Ascending aorta (tissue), 2 donors: ENCODE measurements around the gene TRIM6. TPM values are rescaled to one million over a fixed set of nuclear protein-coding genes. Genes with fewer than 3 reads are reported as not detected.

Experiments used
- DNase-seq, 2 donors: peaks; one replicate each; pipeline ENCODE4 v3.0.0-alpha.2; 2019; ENCODE audit warnings: low spot score in 2 of 2
- H3K27ac ChIP-seq, 2 donors: fragments of 200-600 bp; sonication (generic); one replicate each; pipeline ENCODE4 v1.5.1; 2016 to 2017; ENCODE audit warnings: mild to moderate bottlenecking in 1 of 2
- H3K27me3 ChIP-seq: fragments of 200-600 bp; sonication (generic); one replicate; pipeline ENCODE4 v1.5.1; 2017
- H3K36me3 ChIP-seq, 2 donors: fragments of 200-600 bp; sonication (generic); one replicate each; pipeline ENCODE4 v1.5.1; 2016
- H3K4me1 ChIP-seq, 2 donors: fragments of 200-600 bp; sonication (generic); one replicate each; pipeline ENCODE4 v1.5.1; 2016 to 2017; ENCODE audit warnings: mild to moderate bottlenecking in 1 of 2
- H3K4me3 ChIP-seq, 2 donors: fragments of 200-600 bp; sonication (generic); one replicate each; pipeline ENCODE4 v1.5.1; 2016 to 2017; ENCODE audit warnings: mild to moderate bottlenecking in 1 of 2
- H3K9me3 ChIP-seq, 2 donors: fragments of 200-600 bp; sonication (generic); one replicate each; pipeline ENCODE4 v1.5.1; 2016
- intact Hi-C: fragments of 100-400 bp; cut with DNase I; formaldehyde crosslinking; loops from one replicate; pipeline ENCODE4 v1.15.1; 2023
- total RNA-seq: library from RNA; depleted of rRNA; stranded (reverse); fragments of >200 nt; gene quantifications from one replicate; pipeline ENCODE4 v1.1.0, GENCODE V29; 2016
- TF ChIP-seq, protein P1 (sequence below), 3 experiments: fragments of 200-600 bp in 2 of 3; fragments of 450-650 bp in 1 of 3; sonication (generic) in 2 of 3; IDR thresholded peaks; one replicate each; pipeline ENCODE4 v1.5.1; 2016 to 2019; ENCODE audit warnings: antibody characterized with exemption in 3 of 3, mild to moderate bottlenecking in 1 of 3, moderate library complexity in 1 of 3

The TRIM6 gene
- total RNA-seq, 1 donor from 2014 or later: 0.64 TPM

- Histone ChIP-seq H3K4me1 (peaks cover 0 to 18% of the 10 kb centered on the region in 2 donors), H3K36me3 (no peaks in the 10 kb centered on the region), H3K27me3 (no peaks in the 10 kb centered on the region), H3K27ac (no peak overlapping the region), H3K9me3 (no peaks in the 10 kb centered on the region), H3K4me3 (peak overlapping the region in 1 of 2 donors; percentile 68)
- intact Hi-C loops: no loop called here
- TF ChIP-seq, protein P1, sequence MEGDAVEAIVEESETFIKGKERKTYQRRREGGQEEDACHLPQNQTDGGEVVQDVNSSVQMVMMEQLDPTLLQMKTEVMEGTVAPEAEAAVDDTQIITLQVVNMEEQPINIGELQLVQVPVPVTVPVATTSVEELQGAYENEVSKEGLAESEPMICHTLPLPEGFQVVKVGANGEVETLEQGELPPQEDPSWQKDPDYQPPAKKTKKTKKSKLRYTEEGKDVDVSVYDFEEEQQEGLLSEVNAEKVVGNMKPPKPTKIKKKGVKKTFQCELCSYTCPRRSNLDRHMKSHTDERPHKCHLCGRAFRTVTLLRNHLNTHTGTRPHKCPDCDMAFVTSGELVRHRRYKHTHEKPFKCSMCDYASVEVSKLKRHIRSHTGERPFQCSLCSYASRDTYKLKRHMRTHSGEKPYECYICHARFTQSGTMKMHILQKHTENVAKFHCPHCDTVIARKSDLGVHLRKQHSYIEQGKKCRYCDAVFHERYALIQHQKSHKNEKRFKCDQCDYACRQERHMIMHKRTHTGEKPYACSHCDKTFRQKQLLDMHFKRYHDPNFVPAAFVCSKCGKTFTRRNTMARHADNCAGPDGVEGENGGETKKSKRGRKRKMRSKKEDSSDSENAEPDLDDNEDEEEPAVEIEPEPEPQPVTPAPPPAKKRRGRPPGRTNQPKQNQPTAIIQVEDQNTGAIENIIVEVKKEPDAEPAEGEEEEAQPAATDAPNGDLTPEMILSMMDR (IDR thresholded peaks at IDR 0.05): no peak
- no peak for DNase-seq
Observed at GRCh38 chr11:5626196-5626595, 29.8 kb downstream of the TRIM6 start.

DNA sequence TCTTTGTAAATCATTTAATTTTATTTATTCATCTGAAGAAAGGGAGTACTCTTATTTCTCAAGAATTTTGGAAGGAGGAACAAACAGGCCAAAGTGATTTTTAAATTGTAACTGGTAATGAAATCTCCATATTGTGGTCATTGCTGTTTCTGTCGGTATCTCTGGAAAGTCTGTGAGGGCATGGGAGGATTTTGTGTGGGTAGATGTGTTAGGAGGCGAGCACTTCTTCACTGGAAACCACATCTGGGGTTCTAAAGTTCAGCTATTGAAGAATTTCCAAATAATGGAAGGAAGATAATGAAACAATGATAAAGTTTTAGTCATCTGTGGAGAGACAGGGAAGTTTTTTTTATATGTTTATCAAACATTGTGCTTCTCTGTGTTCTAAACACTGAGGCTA, 35.0 kb downstream of the TRIM6 start:
- Histone ChIP-seq H3K4me3 (no peak overlapping the region), H3K27ac (no peak overlapping the region), H3K9me3 (no peaks in the 10 kb centered on the region), H3K36me3 (peaks cover 6 to 29% of the 10 kb centered on the region in 2 donors), H3K27me3 (no peaks in the 10 kb centered on the region), H3K4me1 (no peaks in the 10 kb centered on the region)
- DNase-seq: no peak
- TF ChIP-seq, protein P1 (IDR thresholded peaks at IDR 0.05): no peak
- intact Hi-C loops: no loop called here

- no peak overlapping the region for H3K27ac ChIP-seq
- no peaks in the 10 kb centered on the region for H3K4me1 ChIP-seq
- TF ChIP-seq, protein P1 (IDR thresholded peaks at IDR 0.05): no peak
- intact Hi-C loops: no loop called here
- H3K27me3 ChIP-seq: no peaks in the 10 kb centered on the region
- no peak overlapping the region for H3K4me3 ChIP-seq
- H3K36me3 ChIP-seq: peaks cover 6 to 30% of the 10 kb centered on the region in 2 donors
- no peak for DNase-seq
- no peaks in the 10 kb centered on the region for H3K9me3 ChIP-seq
Observed at GRCh38 chr11:5631969-5632635, 35.7 kb downstream of the TRIM6 start.

DNA sequence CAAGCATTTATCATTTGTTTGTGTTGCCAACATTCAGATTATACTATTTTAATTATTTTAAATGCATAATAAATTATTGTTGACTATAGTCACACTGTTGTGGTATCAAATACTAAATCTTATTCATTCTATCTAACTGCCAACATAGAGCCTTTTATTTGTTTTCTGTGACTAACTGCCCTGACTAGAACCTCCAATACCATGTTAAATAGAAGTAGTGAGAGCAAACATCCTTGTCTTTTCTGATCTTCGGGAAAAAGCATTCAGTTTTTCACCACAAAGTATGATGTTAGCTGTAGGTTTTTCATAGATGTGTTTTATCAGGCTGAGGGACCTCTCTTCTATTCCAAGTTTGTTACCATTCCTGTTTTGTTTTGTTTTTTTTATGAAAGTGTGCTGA, 43.5 kb downstream of the TRIM6 start:
- DNase-seq: no peak
- H3K9me3 ChIP-seq: no peaks in the 10 kb centered on the region
- intact Hi-C loops: no loop called here
- no peak overlapping the region for H3K27ac ChIP-seq
- no peak overlapping the region for H3K4me3 ChIP-seq
- no peaks in the 10 kb centered on the region for H3K27me3 ChIP-seq
- H3K36me3 ChIP-seq: peaks cover 21 to 53% of the 10 kb centered on the region in 2 donors
- TF ChIP-seq, protein P1 (IDR thresholded peaks at IDR 0.05): no peak
- H3K4me1 ChIP-seq: no peaks in the 10 kb centered on the region

- TF ChIP-seq, protein P1 (IDR thresholded peaks at IDR 0.05): no peak
- no peaks in the 10 kb centered on the region for H3K4me1 ChIP-seq
- intact Hi-C loops: no loop called here
- H3K4me3 ChIP-seq: no peak overlapping the region
- H3K27ac ChIP-seq: no peak overlapping the region
- no peaks in the 10 kb centered on the region for H3K27me3 ChIP-seq
- H3K36me3 ChIP-seq: peaks cover 19 to 26% of the 10 kb centered on the region in 2 donors
- H3K9me3 ChIP-seq: no peaks in the 10 kb centered on the region
- DNase-seq: no peak
Observed at GRCh38 chr11:5643585-5643984, 47.1 kb downstream of the TRIM6 start.
